Right lobe of liver (tissue), 6 donors: ENCODE results near the gene TOM1L2. TPM values are rescaled to one million over a fixed set of nuclear protein-coding genes. Genes with fewer than 3 reads are reported as not detected.
A peak's percentile ranks its signal among the peaks of the same experiment; 100 is the strongest.

Experiments used
- ATAC-seq, 4 donors: fragments of 200-7000 bp; cut with Tn5 transposase; one replicate each; pipeline ENCODE4 v1.9.1; 2020; ENCODE audit warnings: mild to moderate bottlenecking in 4 of 4, moderate library complexity in 4 of 4
- DNase-seq, 3 donors: peaks; one replicate each; pipeline ENCODE4 v3.0.0-alpha.2; 2020
- H3K27ac ChIP-seq, 3 donors: fragments of 200-600 bp; one replicate each; pipeline ENCODE4 v1.8.0; 2022
- H3K27me3 ChIP-seq, 2 donors: fragments of 200-600 bp; one replicate each; pipeline ENCODE4 v1.8.0; 2022
- H3K36me3 ChIP-seq, 4 donors: fragments of 200-600 bp; sonication (generic) in 1 of 4; one replicate each; pipeline versions ENCODE4 v1.5.1 to v1.8.0; 2017 to 2022; ENCODE audit warnings: control low read depth in 1 of 4
- H3K4me1 ChIP-seq, 4 donors: fragments of 200-600 bp; sonication (generic) in 1 of 4; one replicate each; pipeline versions ENCODE4 v1.5.1 to v1.8.0; 2017 to 2022; ENCODE audit warnings: control low read depth in 1 of 4
- H3K4me3 ChIP-seq, 3 donors: fragments of 200-600 bp; one replicate each; pipeline ENCODE4 v1.8.0; 2022
- H3K9me3 ChIP-seq, 4 donors: fragments of 200-600 bp; sonication (generic) in 1 of 4; one replicate each; pipeline versions ENCODE4 v1.5.1 to v1.8.0; 2017 to 2022; ENCODE audit warnings: control low read depth in 1 of 4
- POLR2A ChIP-seq: fragments of 450-650 bp; IDR thresholded peaks from one replicate; pipeline ENCODE4 v1.6.1; 2017; ENCODE audit warnings: antibody characterized with exemption, mild to moderate bottlenecking
- WGBS: methylation state at CpG from one replicate; pipeline ENCODE4 v1.1.6; 2018; ENCODE audit warnings: low coverage, low lambda C conversion rate; ENCODE audit not compliant: insufficient coverage; ENCODE audit errors: missing lambda C conversion rate; 5-methylcytosine and 5-hydroxymethylcytosine counted together
- intact Hi-C, 2 donors: fragments of 100-400 bp; cut with DNase I; formaldehyde crosslinking; loops; one replicate each; pipeline versions ENCODE4 v1.11.2 to v1.14.1; 2022
- total RNA-seq, 6 experiments: library from RNA; depleted of rRNA in 2 of 6; stranded (reverse); fragments of >200 nt in 2 of 6; fragmentation: NEBNext Ultra II Directional in 3 of 6; extraction: Animal tissue kit (Norgen Biotek cat#: 25700) in 3 of 6; gene quantifications; one replicate each; pipeline versions ENCODE4 v1.1.0 to v1.2.4, GENCODE V29; 2016 to 2023
- TF ChIP-seq, protein P1 (sequence below), 4 donors: fragments of 200-600 bp in 3 of 4; fragments of 450-650 bp in 1 of 4; IDR thresholded peaks; one replicate each; pipeline versions ENCODE4 v1.5.1 to v1.8.0; 2016 to 2022; ENCODE audit warnings: antibody characterized with exemption in 4 of 4, mild to moderate bottlenecking in 2 of 4
- donor health status: DM: no; HTN: yes; CAD: no.
- donor health status: DM: no; HTN: no; CAD: no.
- donor health status: DM: no; HTN: no; CAD: no.
- donor health status: DM: no; HTN: yes; CAD: no.
- donor health status: DM: no; HTN: yes; CAD: no.

The TOM1L2 gene
- total RNA-seq, 6 experiments from 2014 or later = 13.5 to 21.2 (median 16.0) TPM

DNA sequence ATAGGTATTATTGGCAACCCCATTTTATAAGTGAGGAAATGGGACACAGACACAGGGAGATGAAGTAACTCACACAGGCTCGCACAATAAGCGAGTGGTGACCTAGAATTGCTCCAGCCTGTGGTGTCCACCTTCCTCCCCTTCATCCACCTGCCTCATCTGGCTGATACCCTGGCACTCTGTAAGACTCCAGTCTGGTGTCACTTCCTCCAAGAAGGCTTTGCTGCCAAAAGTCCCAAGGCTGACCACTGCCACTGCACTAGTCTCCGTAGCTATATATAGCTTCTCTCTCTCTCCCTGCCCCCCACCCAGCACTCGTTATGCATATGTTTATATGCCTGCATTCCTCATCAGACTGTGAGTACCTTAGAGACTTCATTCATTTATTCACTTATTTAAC is 69.3 kb downstream of the TOM1L2 start:
- Histone ChIP-seq H3K9me3 (no peaks in the 10 kb centered on the region), H3K27me3 (no peaks in the 10 kb centered on the region), H3K36me3 (no peaks in the 10 kb centered on the region), H3K4me3 (no peak overlapping the region), H3K27ac (no peak overlapping the region), H3K4me1 (peaks cover 0 to 60% (median 19%) of the 10 kb centered on the region in 4 donors)
- 72% methylated on average over 4 of the region's 4 CpGs for WGBS
- ATAC-seq = no peak
- no peak for DNase-seq
- intact Hi-C loops = no loop called here
- TF ChIP-seq, protein P1, sequence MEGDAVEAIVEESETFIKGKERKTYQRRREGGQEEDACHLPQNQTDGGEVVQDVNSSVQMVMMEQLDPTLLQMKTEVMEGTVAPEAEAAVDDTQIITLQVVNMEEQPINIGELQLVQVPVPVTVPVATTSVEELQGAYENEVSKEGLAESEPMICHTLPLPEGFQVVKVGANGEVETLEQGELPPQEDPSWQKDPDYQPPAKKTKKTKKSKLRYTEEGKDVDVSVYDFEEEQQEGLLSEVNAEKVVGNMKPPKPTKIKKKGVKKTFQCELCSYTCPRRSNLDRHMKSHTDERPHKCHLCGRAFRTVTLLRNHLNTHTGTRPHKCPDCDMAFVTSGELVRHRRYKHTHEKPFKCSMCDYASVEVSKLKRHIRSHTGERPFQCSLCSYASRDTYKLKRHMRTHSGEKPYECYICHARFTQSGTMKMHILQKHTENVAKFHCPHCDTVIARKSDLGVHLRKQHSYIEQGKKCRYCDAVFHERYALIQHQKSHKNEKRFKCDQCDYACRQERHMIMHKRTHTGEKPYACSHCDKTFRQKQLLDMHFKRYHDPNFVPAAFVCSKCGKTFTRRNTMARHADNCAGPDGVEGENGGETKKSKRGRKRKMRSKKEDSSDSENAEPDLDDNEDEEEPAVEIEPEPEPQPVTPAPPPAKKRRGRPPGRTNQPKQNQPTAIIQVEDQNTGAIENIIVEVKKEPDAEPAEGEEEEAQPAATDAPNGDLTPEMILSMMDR (IDR thresholded peaks at IDR 0.05) = no peak
- no peak for TF ChIP-seq POLR2A

DNA sequence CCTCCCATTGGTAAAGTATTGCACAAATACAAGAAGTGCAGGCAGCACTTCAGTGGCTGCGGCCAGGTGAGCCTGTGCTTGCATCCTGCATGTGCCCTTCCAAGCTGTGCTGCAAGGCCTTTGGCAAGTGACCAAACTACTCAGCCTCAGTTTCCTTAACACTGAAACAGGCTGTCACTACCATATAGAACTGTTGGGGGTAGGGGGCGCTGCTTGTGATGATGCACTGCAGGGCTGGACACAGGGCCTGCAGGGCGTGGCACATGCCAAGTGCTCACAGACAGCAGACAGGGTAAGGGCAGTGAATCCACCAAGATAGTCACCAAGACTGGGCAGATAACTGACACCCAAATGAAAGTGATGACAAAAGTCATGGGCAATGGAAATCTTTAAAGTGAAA is 69.8 kb downstream of the TOM1L2 start:
- 85% methylated on average over 2 of the region's 3 CpGs for WGBS
- intact Hi-C loops = no loop called here
- DNase-seq (no peak), ATAC-seq (no peak)
- H3K9me3 ChIP-seq = no peaks in the 10 kb centered on the region
- peaks cover 0 to 55% (median 19%) of the 10 kb centered on the region in 4 donors for H3K4me1 ChIP-seq
- H3K36me3 ChIP-seq = no peaks in the 10 kb centered on the region
- H3K27ac ChIP-seq = no peak overlapping the region
- no peak overlapping the region for H3K4me3 ChIP-seq
- TF ChIP-seq POLR2A = no peak
- TF ChIP-seq, protein P1 (IDR thresholded peaks at IDR 0.05) = no peak
- H3K27me3 ChIP-seq = no peaks in the 10 kb centered on the region

DNA sequence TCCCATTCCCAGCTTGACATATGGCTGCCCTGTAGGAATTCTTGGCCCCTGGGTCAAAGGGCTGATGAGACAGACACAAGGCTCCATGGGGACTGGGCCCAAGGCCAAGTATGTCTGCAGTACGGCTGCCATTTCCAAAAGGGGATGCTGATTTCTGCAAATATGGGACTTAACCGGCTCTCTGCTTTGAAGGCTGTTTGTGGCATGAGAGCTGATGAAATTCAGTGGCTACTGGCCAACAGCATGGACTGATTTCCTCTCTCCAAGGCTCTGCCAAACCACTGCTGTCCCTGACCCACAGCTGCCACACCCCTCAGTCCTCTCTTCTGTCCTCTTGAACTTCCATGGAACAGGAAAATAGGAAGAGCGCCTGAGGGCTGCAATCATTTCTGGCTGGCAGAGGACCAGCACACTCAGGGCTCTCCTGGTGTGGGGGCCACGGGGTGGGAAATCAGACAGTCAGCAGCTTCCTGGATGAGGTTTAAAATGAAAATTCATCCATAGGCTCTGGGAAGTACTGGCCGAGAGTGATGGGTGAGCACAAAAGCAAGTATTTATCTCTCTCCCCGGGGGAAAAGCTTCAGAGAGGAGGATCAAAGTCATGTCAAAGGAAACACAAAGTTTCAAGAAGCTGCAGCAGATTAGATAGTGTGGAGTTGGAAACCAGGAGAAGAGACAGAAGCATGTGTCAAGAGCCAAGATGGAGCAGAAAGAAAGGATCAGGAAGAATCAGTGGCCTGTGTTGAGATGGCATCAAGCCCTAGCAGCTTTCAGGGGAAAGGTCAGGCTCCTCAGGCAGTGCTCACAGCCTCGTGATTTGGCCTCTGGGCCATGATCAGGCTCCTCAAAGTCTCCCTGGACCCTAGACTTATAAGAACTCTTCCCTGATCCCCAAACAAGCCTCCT is 71.3 kb downstream of the TOM1L2 start:
- no peak for TF ChIP-seq POLR2A
- TF ChIP-seq, protein P1 (IDR thresholded peaks at IDR 0.05) = no peak

DNA sequence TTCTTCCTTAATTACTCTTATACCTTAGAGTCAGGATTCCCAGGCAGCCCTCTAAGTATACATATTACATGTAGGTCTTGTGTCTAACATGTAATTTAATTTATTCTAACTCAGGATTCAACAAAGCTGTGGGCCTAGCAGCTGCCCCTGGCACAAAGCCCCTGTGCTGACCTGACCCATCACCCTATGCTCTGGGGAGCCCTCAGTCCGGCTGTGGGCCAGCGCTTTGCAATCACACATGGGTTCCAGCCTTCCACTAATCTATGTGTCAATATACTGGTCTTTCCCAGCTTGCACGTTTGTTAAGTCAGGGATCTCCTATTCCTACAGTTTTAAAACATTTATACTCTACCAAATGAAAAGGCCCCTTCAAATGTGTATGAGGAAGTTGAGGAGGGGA is 72.7 kb downstream of the TOM1L2 start:
- 37% methylated on average over 3 of the region's 3 CpGs for WGBS
- Histone ChIP-seq H3K4me1 (peaks cover 0 to 34% (median 15%) of the 10 kb centered on the region in 4 donors), H3K9me3 (no peaks in the 10 kb centered on the region), H3K4me3 (no peak overlapping the region), H3K27ac (peak overlapping the region in 1 of 3 donors; percentile 57), H3K27me3 (no peaks in the 10 kb centered on the region), H3K36me3 (no peaks in the 10 kb centered on the region)
- intact Hi-C loops = no loop called here
- TF ChIP-seq, protein P1 (IDR thresholded peaks at IDR 0.05) = no peak
- no peak for TF ChIP-seq POLR2A
- DNase-seq (peak; percentile 34 to 80 (median 78)), ATAC-seq (peak in 2 of 4 donors; percentile 26 to 61)

More for the DNA sequence above, 71.3 kb downstream of the TOM1L2 start:
- intact Hi-C loops = no loop called here
- DNase-seq (peak; percentile 86 to 95 (median 91)), ATAC-seq (peak; percentile 88 to 96 (median 95))
- 6% methylated on average over 4 of the region's 7 CpGs for WGBS
- Histone ChIP-seq H3K4me1 (peaks cover 0 to 45% (median 15%) of the 10 kb centered on the region in 4 donors), H3K36me3 (no peaks in the 10 kb centered on the region), H3K4me3 (no peak overlapping the region), H3K27ac (peak overlapping the region; percentile 23 to 72 (median 23)), H3K27me3 (no peaks in the 10 kb centered on the region), H3K9me3 (no peaks in the 10 kb centered on the region)
